Measurements from ENCODE around the gene PROP1. TPM values are rescaled to one million over a fixed set of nuclear protein-coding genes. Genes with fewer than 3 reads are reported as not detected.
"Not testable (repeated sequence)": the region's sequence is repeated elsewhere in the genome, so short reads cannot be mapped to it uniquely, and the experiment has no call there.

The PROP1 gene
- polyA plus RNA-seq, 1 experiment, result not detected

DNA sequence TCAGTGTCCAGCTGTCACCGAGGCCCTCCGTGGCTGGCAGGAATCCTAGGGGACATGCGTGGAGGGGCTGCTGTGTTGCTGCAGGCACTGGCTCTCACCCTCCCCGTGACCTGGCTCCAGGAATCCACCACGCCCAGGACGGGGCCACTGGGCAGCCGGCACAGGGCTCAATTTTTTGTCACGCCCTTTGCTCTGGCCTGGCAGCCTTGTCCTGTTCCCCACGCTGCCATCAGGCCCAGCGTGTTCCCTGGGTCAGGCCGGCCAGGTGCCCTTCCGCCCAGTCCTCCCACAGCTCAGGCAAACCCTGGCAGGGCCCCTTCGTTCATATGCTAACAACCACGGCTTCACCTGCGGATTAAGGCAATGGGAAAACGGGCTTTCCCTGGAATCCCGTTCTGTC is 37.3 kb downstream of the PROP1 start:
- ChIA-PET CTCF (no interaction called here), POLR2A (no interaction called here)

DNA sequence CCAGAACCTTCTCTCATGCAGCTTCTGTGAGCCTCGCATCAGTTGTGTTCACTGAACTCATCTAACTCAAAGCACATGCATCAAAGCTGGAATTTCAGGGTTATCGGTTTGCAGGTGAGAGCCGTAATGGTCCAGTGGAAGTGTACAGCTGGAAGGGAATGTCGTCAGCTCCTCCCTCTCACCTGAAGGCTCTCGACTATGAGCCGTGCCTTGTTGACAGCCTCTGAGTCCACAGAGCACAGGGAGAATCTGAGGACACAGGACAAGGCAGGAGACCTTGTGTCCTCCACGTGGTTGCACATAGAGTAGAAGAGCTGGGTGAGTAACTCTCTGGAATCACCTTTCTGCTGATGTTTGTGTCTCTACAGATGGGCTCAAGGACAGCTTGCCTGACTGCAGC is 38.8 kb downstream of the PROP1 start:
- Histone ChIP-seq H3K27me3 (ENCODE audit: control insufficient read depth, insufficient read depth, low read length) (no peaks in the 10 kb centered on the region), H3K36me3 (ENCODE audit: control insufficient read depth, insufficient read depth, low read length) (no peaks in the 10 kb centered on the region), H3K4me3 (ENCODE audit: low read depth, low read length) (no peak overlapping the region)
- TF ChIP-seq, protein P1, sequence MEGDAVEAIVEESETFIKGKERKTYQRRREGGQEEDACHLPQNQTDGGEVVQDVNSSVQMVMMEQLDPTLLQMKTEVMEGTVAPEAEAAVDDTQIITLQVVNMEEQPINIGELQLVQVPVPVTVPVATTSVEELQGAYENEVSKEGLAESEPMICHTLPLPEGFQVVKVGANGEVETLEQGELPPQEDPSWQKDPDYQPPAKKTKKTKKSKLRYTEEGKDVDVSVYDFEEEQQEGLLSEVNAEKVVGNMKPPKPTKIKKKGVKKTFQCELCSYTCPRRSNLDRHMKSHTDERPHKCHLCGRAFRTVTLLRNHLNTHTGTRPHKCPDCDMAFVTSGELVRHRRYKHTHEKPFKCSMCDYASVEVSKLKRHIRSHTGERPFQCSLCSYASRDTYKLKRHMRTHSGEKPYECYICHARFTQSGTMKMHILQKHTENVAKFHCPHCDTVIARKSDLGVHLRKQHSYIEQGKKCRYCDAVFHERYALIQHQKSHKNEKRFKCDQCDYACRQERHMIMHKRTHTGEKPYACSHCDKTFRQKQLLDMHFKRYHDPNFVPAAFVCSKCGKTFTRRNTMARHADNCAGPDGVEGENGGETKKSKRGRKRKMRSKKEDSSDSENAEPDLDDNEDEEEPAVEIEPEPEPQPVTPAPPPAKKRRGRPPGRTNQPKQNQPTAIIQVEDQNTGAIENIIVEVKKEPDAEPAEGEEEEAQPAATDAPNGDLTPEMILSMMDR (IDR thresholded peaks at IDR 0.05; ENCODE audit: insufficient read depth, low read depth, low read length), result no peak
- ChIA-PET POLR2A (no interaction called here), CTCF (no interaction called here)
- no peak for DNase-seq (ENCODE audit: low read depth)

More for the DNA sequence above, 37.3 kb downstream of the PROP1 start:
- DNase-seq (ENCODE audit: low read depth), result no peak
- Histone ChIP-seq H3K27me3 (ENCODE audit: control insufficient read depth, insufficient read depth, low read length) (no peaks in the 10 kb centered on the region), H3K36me3 (ENCODE audit: control insufficient read depth, insufficient read depth, low read length) (no peaks in the 10 kb centered on the region), H3K4me3 (ENCODE audit: low read depth, low read length) (no peak overlapping the region)
- TF ChIP-seq, protein P1 (IDR thresholded peaks at IDR 0.05; ENCODE audit: insufficient read depth, low read depth, low read length), result no peak

DNA sequence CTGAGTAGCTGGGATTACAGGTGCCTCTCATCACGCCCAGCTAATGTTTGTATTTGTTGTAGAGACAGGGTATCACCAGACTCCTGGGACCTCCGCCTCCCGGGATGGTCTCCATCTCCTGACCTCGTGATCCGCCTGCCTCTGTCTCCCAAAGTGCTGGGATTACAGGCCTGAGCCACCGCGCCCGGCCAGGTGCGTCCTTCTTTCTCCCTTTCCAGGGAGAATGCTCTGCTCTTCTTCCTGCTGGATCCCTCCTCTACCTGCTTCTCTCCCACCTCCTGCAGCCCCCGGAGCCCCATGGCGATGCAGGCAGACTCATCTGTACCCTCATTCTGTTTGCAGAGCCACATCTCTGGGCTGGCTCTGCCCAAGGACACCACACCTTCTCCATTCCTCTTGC is 42.9 kb downstream of the PROP1 start:
- POLR2A ChIA-PET; DNase-seq (ENCODE audit: low read depth); CTCF ChIA-PET; H3K27me3 ChIP-seq (ENCODE audit: control insufficient read depth, insufficient read depth, low read length); H3K36me3 ChIP-seq (ENCODE audit: control insufficient read depth, insufficient read depth, low read length); H3K4me3 ChIP-seq (ENCODE audit: low read depth, low read length): not testable (repeated sequence)

DNA sequence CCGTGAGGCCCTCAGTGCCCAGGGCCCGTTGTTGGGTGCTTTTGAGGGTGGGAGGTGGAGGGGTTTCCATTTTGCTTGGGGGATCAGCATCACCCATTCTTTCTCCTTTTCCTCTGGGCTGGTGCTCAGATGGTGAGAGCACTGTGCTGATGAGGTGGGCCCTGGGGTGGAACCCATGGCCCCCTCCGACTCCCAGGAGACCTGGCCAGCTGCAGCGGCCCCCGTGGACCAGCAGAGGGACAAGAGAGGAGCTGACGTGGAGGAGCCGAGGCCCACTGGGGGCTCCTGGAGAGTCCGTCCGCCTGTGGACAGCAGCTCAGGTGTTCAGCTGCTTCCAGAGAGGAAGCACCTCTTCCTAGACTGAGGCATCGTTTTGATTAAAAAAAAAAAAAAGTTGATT is 46.4 kb downstream of the PROP1 start:
- H3K4me3 ChIP-seq (ENCODE audit: low read depth, low read length); CTCF ChIA-PET; DNase-seq (ENCODE audit: low read depth); POLR2A ChIA-PET; H3K27me3 ChIP-seq (ENCODE audit: control insufficient read depth, insufficient read depth, low read length); H3K36me3 ChIP-seq (ENCODE audit: control insufficient read depth, insufficient read depth, low read length): not testable (repeated sequence)

DNA sequence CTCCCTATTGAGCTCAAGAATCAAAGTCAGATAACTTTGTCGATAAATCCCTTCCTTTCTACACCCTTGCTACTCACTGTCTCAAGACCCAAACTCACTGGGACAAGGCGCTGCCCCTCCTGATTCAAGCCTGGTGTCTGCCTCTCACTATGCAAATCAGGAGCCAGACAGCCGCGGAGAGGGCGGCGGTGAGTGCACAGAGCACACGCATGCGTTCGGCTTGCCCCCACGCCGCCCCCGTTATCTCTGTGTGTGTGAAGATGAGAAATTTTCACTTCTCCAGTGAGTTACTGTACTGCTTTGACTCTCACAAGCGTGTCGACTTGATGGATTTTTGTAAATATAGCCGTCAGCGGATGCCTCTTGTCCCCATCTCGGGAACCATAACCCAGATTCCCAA is 47.0 kb downstream of the PROP1 start:
- H3K27me3 ChIP-seq (ENCODE audit: control insufficient read depth, insufficient read depth, low read length); H3K36me3 ChIP-seq (ENCODE audit: control insufficient read depth, insufficient read depth, low read length); POLR2A ChIA-PET; H3K4me3 ChIP-seq (ENCODE audit: low read depth, low read length); CTCF ChIA-PET; DNase-seq (ENCODE audit: low read depth): not testable (repeated sequence)

DNA sequence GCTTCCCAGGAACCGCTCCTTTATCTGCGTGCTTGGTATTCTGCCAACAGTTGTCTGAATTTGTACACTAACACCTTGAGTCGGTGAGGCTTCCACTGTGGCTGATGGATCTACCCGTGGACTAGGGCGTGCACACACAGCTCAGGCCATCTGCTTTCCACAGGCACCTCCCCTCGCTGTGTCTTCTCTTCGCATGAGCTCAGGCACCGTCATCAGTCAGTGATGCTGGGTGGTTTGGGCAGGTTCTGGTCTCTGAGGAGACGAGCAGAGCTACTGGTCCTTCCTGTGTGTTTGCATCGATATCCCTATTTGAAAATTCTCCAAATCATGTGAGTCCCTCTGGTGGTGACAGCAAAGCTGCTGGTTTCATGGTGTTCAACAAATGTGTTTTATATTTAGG is 48.1 kb downstream of the PROP1 start:
- POLR2A ChIA-PET; H3K4me3 ChIP-seq (ENCODE audit: low read depth, low read length); H3K27me3 ChIP-seq (ENCODE audit: control insufficient read depth, insufficient read depth, low read length); DNase-seq (ENCODE audit: low read depth); H3K36me3 ChIP-seq (ENCODE audit: control insufficient read depth, insufficient read depth, low read length): not testable (repeated sequence)
- CTCF ChIA-PET, result interaction anchor here (0.6 kb wide), 1 partner anchor 1747 kb away, joined by 3 read pairs; no protein-coding TSS in a partner anchor

DNA sequence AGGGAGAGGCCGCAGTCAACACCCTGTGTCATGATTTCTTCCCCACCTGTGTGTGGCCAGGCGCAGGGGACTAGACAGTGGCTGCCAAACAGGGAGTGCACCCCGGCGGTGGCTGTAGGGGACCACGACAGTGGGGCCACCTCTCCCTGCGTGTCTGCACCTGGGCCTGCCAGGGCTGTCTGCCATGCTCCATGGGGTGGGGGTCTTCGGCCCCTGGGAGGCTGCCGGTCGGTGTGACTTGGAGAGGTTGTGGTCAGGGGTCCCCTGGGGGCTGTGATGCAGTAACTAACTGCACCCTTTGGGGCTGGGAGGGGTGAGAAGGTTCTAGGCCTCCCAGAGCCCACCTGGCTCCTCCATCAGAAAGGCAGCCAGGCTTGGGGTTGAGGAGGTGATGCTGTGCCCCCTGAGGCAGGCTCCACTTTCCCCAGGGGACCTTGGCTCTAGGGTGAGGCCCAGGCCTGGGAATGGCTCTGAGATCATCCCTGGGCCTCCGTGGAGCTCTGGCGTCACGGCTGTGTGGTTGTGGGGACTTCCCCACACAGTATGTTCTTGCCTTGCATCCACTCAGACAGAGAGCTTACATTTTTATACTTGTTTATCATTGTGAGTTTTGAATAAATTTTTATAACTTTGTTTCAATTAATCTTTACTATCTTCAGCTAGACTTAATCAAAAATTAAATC is 50.3 kb downstream of the PROP1 start:
- H3K36me3 ChIP-seq (ENCODE audit: control insufficient read depth, insufficient read depth, low read length); H3K27me3 ChIP-seq (ENCODE audit: control insufficient read depth, insufficient read depth, low read length); H3K4me3 ChIP-seq (ENCODE audit: low read depth, low read length); CTCF ChIA-PET; POLR2A ChIA-PET; DNase-seq (ENCODE audit: low read depth): not testable (repeated sequence)

DNA sequence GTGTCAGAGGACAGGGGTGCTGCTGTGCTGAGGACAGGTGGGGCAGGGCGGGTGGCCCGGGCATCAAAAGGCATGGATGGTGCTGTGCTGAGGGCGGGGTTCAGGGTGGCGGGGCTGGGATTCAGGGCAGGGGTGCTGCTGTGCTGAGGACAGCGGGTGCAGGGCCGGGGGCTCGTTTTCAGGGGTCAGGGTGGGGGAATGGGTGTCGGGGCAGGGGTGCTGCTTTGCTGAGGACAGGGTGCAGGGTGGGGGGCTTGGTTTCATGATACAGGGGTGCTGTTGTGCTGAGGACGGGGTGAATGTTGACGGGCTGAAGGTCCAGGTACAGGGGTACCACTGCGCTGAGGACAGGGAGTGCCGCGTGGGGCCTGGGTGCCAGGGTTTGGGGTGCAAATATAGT is 50.9 kb downstream of the PROP1 start:
- CTCF ChIA-PET; POLR2A ChIA-PET; H3K36me3 ChIP-seq (ENCODE audit: control insufficient read depth, insufficient read depth, low read length); H3K4me3 ChIP-seq (ENCODE audit: low read depth, low read length); DNase-seq (ENCODE audit: low read depth); H3K27me3 ChIP-seq (ENCODE audit: control insufficient read depth, insufficient read depth, low read length): not testable (repeated sequence)

DNA sequence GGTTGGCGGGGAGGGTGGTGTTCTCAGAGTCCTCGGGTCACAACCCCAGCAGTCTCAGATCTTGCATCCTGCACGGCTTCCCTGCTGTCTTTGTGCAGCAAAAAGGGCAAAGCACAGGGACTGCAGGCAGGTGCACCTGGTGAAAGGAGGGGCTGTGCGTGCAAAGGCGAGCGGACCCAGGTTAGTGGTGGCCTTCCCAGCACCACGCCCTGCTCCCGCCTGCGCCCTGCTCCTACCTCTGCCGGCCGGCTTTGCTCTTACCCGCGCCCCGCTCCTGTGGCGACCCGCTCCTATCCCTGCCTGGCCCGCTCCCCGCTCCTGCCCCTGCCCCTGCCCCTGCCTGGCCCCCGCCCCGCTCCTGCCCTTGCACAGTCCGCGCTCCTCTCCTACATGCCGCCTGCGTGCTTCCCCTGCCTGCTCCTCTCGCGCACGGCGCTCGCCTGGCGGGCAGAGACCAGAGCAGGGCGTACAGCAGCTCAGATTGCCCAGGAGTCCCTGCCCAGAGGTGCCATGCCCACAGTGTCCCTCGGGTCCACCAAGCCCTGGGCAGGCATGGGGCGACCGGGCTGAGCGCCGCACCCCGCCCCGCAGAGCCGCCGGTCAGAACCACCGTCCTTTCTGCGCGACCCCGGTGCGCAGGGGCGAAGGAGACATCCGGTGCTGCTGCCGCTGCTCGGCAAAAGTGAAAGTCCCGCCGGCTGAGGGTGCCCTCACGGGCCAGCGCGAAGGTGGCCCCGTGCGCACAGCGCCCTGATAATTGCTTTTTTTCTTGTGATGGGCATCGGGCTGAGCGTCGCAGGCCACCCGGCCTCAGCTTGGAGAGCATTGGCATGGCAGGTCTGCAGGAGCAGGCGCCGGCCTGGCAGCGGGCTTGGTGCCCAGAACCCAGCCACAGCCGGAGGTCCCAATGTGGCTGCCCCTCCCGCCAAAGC is 52.0 kb downstream of the PROP1 start:
- POLR2A ChIA-PET; H3K27me3 ChIP-seq (ENCODE audit: control insufficient read depth, insufficient read depth, low read length); DNase-seq (ENCODE audit: low read depth); H3K36me3 ChIP-seq (ENCODE audit: control insufficient read depth, insufficient read depth, low read length); CTCF ChIA-PET: not testable (repeated sequence)
- H3K4me3 ChIP-seq (ENCODE audit: low read depth, low read length), result peak overlapping the region; percentile 38

DNA sequence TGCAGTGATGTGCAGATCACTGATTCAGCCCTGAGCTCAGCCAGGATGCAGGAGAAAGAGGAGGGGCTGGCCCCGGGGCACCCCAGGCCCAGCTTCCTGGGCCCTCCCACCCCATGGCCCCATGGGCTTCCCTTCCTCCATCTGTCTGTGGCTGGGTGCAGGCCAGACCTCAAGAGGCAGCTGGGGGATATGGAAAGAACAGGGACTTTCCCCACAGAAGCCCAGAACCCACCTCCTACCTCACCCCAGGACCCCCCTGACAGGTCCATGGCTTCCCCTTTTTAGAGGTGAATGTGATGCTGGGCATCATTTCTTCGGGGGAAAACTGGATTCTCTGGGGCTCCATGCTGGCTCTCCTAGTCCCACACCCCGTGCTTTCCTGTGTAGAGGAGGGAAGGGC is 53.1 kb downstream of the PROP1 start:
- POLR2A ChIA-PET; H3K36me3 ChIP-seq (ENCODE audit: control insufficient read depth, insufficient read depth, low read length); CTCF ChIA-PET; DNase-seq (ENCODE audit: low read depth); H3K27me3 ChIP-seq (ENCODE audit: control insufficient read depth, insufficient read depth, low read length); H3K4me3 ChIP-seq (ENCODE audit: low read depth, low read length): not testable (repeated sequence)

Data from BJ (cell line).